Measurements from ENCODE around the gene ANXA8L1.
"Not testable (repeated sequence)": the region's sequence is repeated elsewhere in the genome, so short reads cannot be mapped to it uniquely, and the experiment has no call there.

Gene ANXA8L1

GRCh38 chr10:46397767-46398166, 22.2 kb downstream of the ANXA8L1 start:
- not testable (repeated sequence) for DNase-seq (ENCODE audit: low read depth)

DNA sequence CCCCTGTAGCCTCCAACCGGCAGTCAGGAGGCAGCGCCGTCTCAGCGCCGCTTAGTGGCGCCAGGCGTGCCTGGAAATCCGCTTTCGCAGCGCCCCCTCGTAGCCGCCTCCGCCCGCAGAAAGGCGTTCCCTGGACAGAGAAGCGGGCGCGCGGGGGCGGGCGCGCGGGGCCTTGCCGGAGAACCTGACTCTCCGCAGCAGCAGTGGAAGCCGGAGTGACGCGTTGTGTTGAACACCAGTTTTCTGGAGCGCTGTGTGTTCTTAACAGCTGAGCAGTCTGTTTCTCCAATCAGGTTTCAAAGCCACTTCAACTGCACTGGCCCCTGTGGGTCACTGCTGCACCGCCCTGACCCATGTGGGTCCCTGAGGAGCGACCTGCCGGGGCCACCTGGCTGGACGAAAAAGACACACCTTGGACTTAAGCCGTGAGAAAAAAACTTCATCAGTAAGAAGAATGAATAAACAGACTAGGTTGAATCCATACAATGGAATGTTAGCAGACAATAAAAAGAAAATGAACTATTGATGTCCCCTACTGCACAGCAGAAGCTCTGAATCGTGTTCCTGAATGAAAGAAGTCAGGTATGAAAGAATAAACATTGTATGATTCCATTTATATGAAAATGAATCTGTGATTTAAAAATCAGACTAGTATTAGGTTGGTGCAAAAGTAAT, 22.8 kb downstream of the ANXA8L1 start:
- DNase-seq (ENCODE audit: low read depth) = not testable (repeated sequence)

DNA sequence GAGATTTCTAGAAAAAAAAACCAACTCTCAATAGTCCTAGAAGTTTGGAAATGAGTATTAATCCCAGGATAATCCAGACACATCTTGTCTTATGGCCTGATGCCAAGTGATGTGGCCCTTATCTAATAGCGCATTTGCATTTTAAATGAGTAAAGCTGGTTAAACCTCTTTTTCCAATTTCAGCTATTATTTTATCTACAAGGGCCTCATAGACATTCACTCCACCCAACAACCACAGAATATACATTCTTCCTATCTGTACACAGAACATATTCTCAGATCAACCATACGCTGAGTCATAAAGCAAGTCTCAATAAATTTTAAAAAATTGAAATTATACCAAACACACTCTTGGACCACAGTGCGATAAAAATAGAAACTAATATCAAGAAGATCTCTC, 34.0 kb downstream of the ANXA8L1 start:
- DNase-seq (ENCODE audit: low read depth) = not testable (repeated sequence)

DNA sequence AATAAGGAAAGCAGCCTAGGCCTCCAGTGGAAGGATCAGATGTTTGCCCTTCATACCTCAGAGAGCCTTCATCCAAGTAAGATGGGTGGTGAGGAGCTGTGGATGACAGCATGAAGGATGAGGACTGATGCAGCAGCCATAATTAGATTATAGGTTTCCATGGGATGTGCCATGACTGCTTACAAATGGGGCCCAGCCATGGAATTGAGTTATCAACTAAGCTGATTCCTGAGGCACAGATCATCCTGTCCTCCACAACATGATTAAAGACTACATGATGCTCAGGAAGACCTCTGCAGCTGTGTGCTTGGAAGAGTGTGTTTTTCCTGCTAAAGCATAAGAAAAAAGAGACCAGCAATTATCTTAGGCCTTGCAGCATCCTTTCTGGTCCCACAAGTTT, 35.5 kb downstream of the ANXA8L1 start:
- DNase-seq (ENCODE audit: low read depth) = not testable (repeated sequence)

- DNase-seq (ENCODE audit: low read depth) = not testable (repeated sequence)
Measured at GRCh38 chr10:46412665-46413064, 37.1 kb downstream of the ANXA8L1 start.

- DNase-seq (ENCODE audit: low read depth) = not testable (repeated sequence)
Measured at GRCh38 chr10:46415291-46415690, 39.7 kb downstream of the ANXA8L1 start.

DNA sequence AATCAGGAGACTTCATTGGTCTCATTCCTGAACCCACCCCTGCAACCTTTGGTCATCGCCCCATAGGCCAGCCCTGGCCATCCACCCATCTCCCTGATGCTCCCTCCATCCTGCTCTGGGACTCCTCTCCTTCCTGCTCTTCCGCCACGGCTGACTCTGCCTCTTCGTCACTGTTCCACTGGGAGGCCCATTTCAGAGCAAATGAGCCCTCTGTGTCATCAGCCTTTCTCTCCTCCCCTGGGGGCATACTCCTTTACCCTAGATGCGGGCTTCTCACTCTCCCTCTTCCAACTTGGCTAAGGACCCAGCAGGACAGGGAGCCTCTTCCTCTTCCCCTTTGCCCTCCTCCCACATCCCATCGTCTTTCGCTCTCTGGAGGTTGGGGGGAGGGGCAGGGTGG, 42.7 kb downstream of the ANXA8L1 start:
- DNase-seq (ENCODE audit: low read depth) = not testable (repeated sequence)

- not testable (repeated sequence) for DNase-seq (ENCODE audit: low read depth)
Measured at GRCh38 chr10:46419570-46420379, 44.2 kb downstream of the ANXA8L1 start.

DNA sequence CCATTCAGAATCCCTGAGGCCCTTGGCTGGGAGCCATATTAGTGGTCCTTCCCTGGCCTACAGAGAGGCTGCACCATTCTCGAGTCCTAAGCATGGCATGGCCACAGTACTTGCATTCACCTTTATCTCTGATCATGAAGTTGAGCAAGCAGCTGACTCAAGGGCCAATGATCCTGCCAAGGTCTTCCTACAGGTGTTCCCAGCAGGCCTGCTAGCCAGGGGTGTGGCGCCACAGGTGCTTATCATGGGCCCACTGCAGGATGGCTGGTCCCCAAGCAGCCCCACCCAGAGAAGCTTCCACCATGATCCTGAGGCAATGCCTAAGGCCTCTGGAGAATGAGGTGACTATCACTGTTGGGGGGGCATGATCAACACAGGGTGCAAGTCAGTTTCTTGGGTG, 48.0 kb downstream of the ANXA8L1 start:
- not testable (repeated sequence) for DNase-seq (ENCODE audit: low read depth)

- DNase-seq (ENCODE audit: low read depth) = not testable (repeated sequence)
Measured at GRCh38 chr10:46440942-46441341, 65.4 kb downstream of the ANXA8L1 start.

All from stimulated activated CD8-positive, alpha-beta memory T cell treated with anti-CD3 and anti-CD28 coated beads, Interleukin-4, amount 100 ng/mL, for 24 hours (primary cell).